Endodermal cell (in vitro differentiated cells): ENCODE measurements around the gene ITPK1. TPM values are rescaled to one million over a fixed set of nuclear protein-coding genes. Genes with fewer than 3 reads are reported as not detected.
A peak's percentile ranks its signal among the peaks of the same experiment; 100 is the strongest.

ENCODE experiments used
- DNase-seq: peaks from one replicate; pipeline ENCODE4 v3.0.0-alpha.2; 2017
- H3K27ac ChIP-seq: 2 replicates; pipeline ENCODE4 v1.5.1; 2013; ENCODE audit warnings: mild to moderate bottlenecking, low read depth, low read length, moderate library complexity
- H3K27me3 ChIP-seq: 2 replicates; pipeline ENCODE4 v1.6.1; 2013; ENCODE audit warnings: mild to moderate bottlenecking, low read length, moderate library complexity; ENCODE audit not compliant: insufficient read depth, control insufficient read depth, poor library complexity, severe bottlenecking
- H3K36me3 ChIP-seq: 2 replicates; pipeline ENCODE4 v1.7.0; 2013; ENCODE audit warnings: mild to moderate bottlenecking, low read length, moderate library complexity; ENCODE audit not compliant: control insufficient read depth, insufficient read depth
- H3K4me1 ChIP-seq: one replicate; pipeline ENCODE4 v1.7.0; 2013; ENCODE audit warnings: low read length; ENCODE audit not compliant: control insufficient read depth, insufficient read depth
- H3K4me3 ChIP-seq: 2 replicates; pipeline ENCODE4 v1.5.1; 2013; ENCODE audit warnings: mild to moderate bottlenecking, low read length, moderate library complexity
- H3K9ac ChIP-seq: 2 replicates; pipeline ENCODE4 v1.6.1; 2013; ENCODE audit warnings: mild to moderate bottlenecking, low read length, moderate library complexity; ENCODE audit not compliant: poor library complexity, severe bottlenecking; ENCODE audit errors: extremely low read depth
- H3K9me3 ChIP-seq: 2 replicates; pipeline ENCODE4 v1.6.1; 2013; ENCODE audit warnings: mild to moderate bottlenecking, low read length, moderate library complexity; ENCODE audit not compliant: control insufficient read depth
- H3K27ac Mint-ChIP-seq: 2 replicates; pipeline ENCODE4 v1.8.0; 2020; ENCODE audit warnings: mixed read lengths
- H3K27me3 Mint-ChIP-seq: 2 replicates; pipeline ENCODE4 v1.8.0; 2021; ENCODE audit warnings: mild to moderate bottlenecking, mixed read lengths; ENCODE audit not compliant: insufficient read depth
- H3K36me3 Mint-ChIP-seq: 2 replicates; pipeline ENCODE4 v1.8.0; 2020; ENCODE audit warnings: low read depth, mixed read lengths
- H3K4me1 Mint-ChIP-seq: 2 replicates; pipeline ENCODE4 v1.8.0; 2020; ENCODE audit warnings: mixed read lengths
- H3K4me3 Mint-ChIP-seq: 2 replicates; pipeline ENCODE4 v1.8.0; 2020; ENCODE audit warnings: mild to moderate bottlenecking, moderate library complexity, mixed read lengths
- H3K9me3 Mint-ChIP-seq: 2 replicates; pipeline ENCODE4 v1.8.0; 2020; ENCODE audit warnings: mild to moderate bottlenecking, mixed read lengths
- CTCF ChIP-seq: fragments of 200-600 bp; sonication (generic); conservative IDR thresholded peaks from 2 replicates; pipeline ENCODE4 v1.5.0; 2021; ENCODE audit warnings: antibody characterized with exemption, mild to moderate bottlenecking
- whole genome bisulfite sequencing, 2 experiments: methylation state at CpG; one replicate each; pipeline versions ENCODE4 v1.1.5 to v1.1.7; 2013; ENCODE audit warnings: missing lambda C conversion rate in 2 of 2, mixed read lengths in 1 of 2; ENCODE audit not compliant: insufficient coverage in 1 of 2, insufficient read length in 1 of 2; 5-methylcytosine and 5-hydroxymethylcytosine counted together
- total RNA-seq, 2 donors: library from RNA; stranded (reverse); fragmentation: NEBNext Ultra II Directional in 1 of 2; extraction: Animal tissue kit (Norgen Biotek cat#: 25700) in 1 of 2; gene quantifications; 2 replicates in 1 of 2; 3 replicates in 1 of 2; pipeline ENCODE4 v1.2.1, GENCODE V29; 2021

ITPK1 gene
- total RNA-seq, 2 donors from 2014 or later: 59.9 to 66.9 TPM

GRCh38 chr14:93091666-93092065 is 24.1 kb downstream of the ITPK1 start:
- Mint-ChIP-seq H3K4me1 (peaks cover 6% of the 10 kb centered on the region), H3K27ac (no peak overlapping the region), H3K4me3 (no peak overlapping the region)

GRCh38 chr14:93090826-93091555 is 24.7 kb downstream of the ITPK1 start:
- Mint-ChIP-seq H3K4me1 (peaks cover 13% of the 10 kb centered on the region), H3K4me3 (no peak overlapping the region), H3K27me3 (no peaks in the 10 kb centered on the region), H3K36me3 (peaks cover 2% of the 10 kb centered on the region), H3K9me3 (no peaks in the 10 kb centered on the region), H3K27ac (no peak overlapping the region)
- Histone ChIP-seq H3K9ac (no peak overlapping the region), H3K27ac (no peak overlapping the region), H3K36me3 (no peaks in the 10 kb centered on the region), H3K9me3 (peaks cover 6% of the 10 kb centered on the region), H3K27me3 (no peaks in the 10 kb centered on the region), H3K4me3 (no peak overlapping the region), H3K4me1 (peaks cover 6% of the 10 kb centered on the region)
- TF ChIP-seq CTCF: no peak
- no peak for DNase-seq
- WGBS, 2 experiments: 72 to 90% methylated on average over 2 to 11 of the region's 11 CpGs

More at GRCh38 chr14:93091666-93092065, 24.1 kb downstream of the ITPK1 start:
- TF ChIP-seq CTCF: no peak
- H3K27ac ChIP-seq: no peak overlapping the region
- no peaks in the 10 kb centered on the region for H3K36me3 ChIP-seq
- H3K27me3 ChIP-seq: no peaks in the 10 kb centered on the region
- no peak overlapping the region for H3K9ac ChIP-seq
- H3K4me3 ChIP-seq: no peak overlapping the region
- Mint-ChIP-seq H3K9me3 (no peaks in the 10 kb centered on the region), H3K27me3 (no peaks in the 10 kb centered on the region), H3K36me3 (peaks cover 2% of the 10 kb centered on the region)
- H3K9me3 ChIP-seq: peaks cover 6% of the 10 kb centered on the region
- WGBS, 2 experiments: 92% methylated on average over 5 to 8 of the region's 8 CpGs
- no peaks in the 10 kb centered on the region for H3K4me1 ChIP-seq
- no peak for DNase-seq

- Mint-ChIP-seq H3K36me3 (peaks cover 2% of the 10 kb centered on the region), H3K4me1 (peaks cover 19% of the 10 kb centered on the region), H3K9me3 (no peaks in the 10 kb centered on the region), H3K27me3 (no peaks in the 10 kb centered on the region), H3K4me3 (no peak overlapping the region), H3K27ac (peak overlapping the region; percentile 48)
- Histone ChIP-seq H3K9me3 (peaks cover 6% of the 10 kb centered on the region), H3K36me3 (no peaks in the 10 kb centered on the region), H3K27ac (no peak overlapping the region), H3K4me1 (peaks cover 10% of the 10 kb centered on the region), H3K9ac (no peak overlapping the region), H3K27me3 (no peaks in the 10 kb centered on the region), H3K4me3 (no peak overlapping the region)
- DNase-seq: no peak
- TF ChIP-seq CTCF: no peak
- 80 to 92% methylated on average over 5 to 10 of the region's 10 CpGs for WGBS, 2 experiments
Observed at GRCh38 chr14:93089521-93090269, 26.0 kb downstream of the ITPK1 start.
